ENCODE data around the gene PLPP7.

Gene PLPP7

GRCh38 chr9:131298816-131299215 is 9.3 kb downstream of the PLPP7 start:
- TF ChIP-seq REST (IDR thresholded peaks at IDR 0.05; ENCODE audit: insufficient read depth in 1 of 2, low read depth in 2 of 2, low read length in 2 of 2), result no peak
- no peak for TF ChIP-seq FOXP2 (optimal IDR thresholded peaks at IDR 0.05; ENCODE audit: borderline replicate concordance, extremely low read depth, extremely low read length, insufficient read depth)
- no peak for TF ChIP-seq POLR2AphosphoS5 (IDR thresholded peaks at IDR 0.05; ENCODE audit: low read depth, low read length)
- no peak for TF ChIP-seq SIN3A (IDR thresholded peaks at IDR 0.05; ENCODE audit: borderline replicate concordance, insufficient read depth, low read length)
- TF ChIP-seq TAF1 (IDR thresholded peaks at IDR 0.05; ENCODE audit: borderline replicate concordance, insufficient read depth, low read length), result no peak

GRCh38 chr9:131299346-131299960 is 9.9 kb downstream of the PLPP7 start:
- TF ChIP-seq POLR2AphosphoS5 (IDR thresholded peaks at IDR 0.05; ENCODE audit: low read depth, low read length), result no peak
- no peak for TF ChIP-seq REST (IDR thresholded peaks at IDR 0.05; ENCODE audit: insufficient read depth in 1 of 2, low read depth in 2 of 2, low read length in 2 of 2)
- no peak for TF ChIP-seq SIN3A (IDR thresholded peaks at IDR 0.05; ENCODE audit: borderline replicate concordance, insufficient read depth, low read length)
- no peak for TF ChIP-seq FOXP2 (optimal IDR thresholded peaks at IDR 0.05; ENCODE audit: borderline replicate concordance, extremely low read depth, extremely low read length, insufficient read depth)
- no peak for TF ChIP-seq TAF1 (IDR thresholded peaks at IDR 0.05; ENCODE audit: borderline replicate concordance, insufficient read depth, low read length)

- no peak for TF ChIP-seq POLR2AphosphoS5 (IDR thresholded peaks at IDR 0.05; ENCODE audit: low read depth, low read length)
- no peak for TF ChIP-seq TAF1 (IDR thresholded peaks at IDR 0.05; ENCODE audit: borderline replicate concordance, insufficient read depth, low read length)
- no peak for TF ChIP-seq SIN3A (IDR thresholded peaks at IDR 0.05; ENCODE audit: borderline replicate concordance, insufficient read depth, low read length)
- no peak for TF ChIP-seq REST (IDR thresholded peaks at IDR 0.05; ENCODE audit: insufficient read depth in 1 of 2, low read depth in 2 of 2, low read length in 2 of 2)
- TF ChIP-seq FOXP2 (optimal IDR thresholded peaks at IDR 0.05; ENCODE audit: borderline replicate concordance, extremely low read depth, extremely low read length, insufficient read depth), result no peak
These were observed 10.4 kb downstream of the PLPP7 start for GRCh38 chr9:131299961-131300347.

- TF ChIP-seq FOXP2 (optimal IDR thresholded peaks at IDR 0.05; ENCODE audit: borderline replicate concordance, extremely low read depth, extremely low read length, insufficient read depth), result no peak
- no peak for TF ChIP-seq REST (IDR thresholded peaks at IDR 0.05; ENCODE audit: insufficient read depth in 1 of 2, low read depth in 2 of 2, low read length in 2 of 2)
- no peak for TF ChIP-seq TAF1 (IDR thresholded peaks at IDR 0.05; ENCODE audit: borderline replicate concordance, insufficient read depth, low read length)
- TF ChIP-seq POLR2AphosphoS5 (IDR thresholded peaks at IDR 0.05; ENCODE audit: low read depth, low read length), result no peak
- no peak for TF ChIP-seq SIN3A (IDR thresholded peaks at IDR 0.05; ENCODE audit: borderline replicate concordance, insufficient read depth, low read length)
These were observed 10.9 kb downstream of the PLPP7 start for GRCh38 chr9:131300444-131300843.

Measured in PFSK-1 (cell line).